Large intestine (tissue), 3 donors: ENCODE data around the gene PAK4. TPM values are rescaled to one million over a fixed set of nuclear protein-coding genes. Genes with fewer than 3 reads are reported as not detected.
"Not testable (repeated sequence)": the region's sequence is repeated elsewhere in the genome, so short reads cannot be mapped to it uniquely, and the experiment has no call there.

Source experiments
- DNase-seq, 2 donors: peaks; one replicate each; pipeline versions ENCODE4 v3.0.0 to v3.0.0-alpha.2; 2013
- H3K27ac ChIP-seq: one replicate; pipeline ENCODE4 v1.5.1; 2013; ENCODE audit warnings: low read length
- H3K27me3 ChIP-seq: 2 replicates; pipeline ENCODE4 v1.6.1; 2013; ENCODE audit warnings: low read length; ENCODE audit not compliant: control insufficient read depth, insufficient read depth
- H3K36me3 ChIP-seq: 2 replicates; pipeline ENCODE4 v1.6.1; 2013; ENCODE audit warnings: low read length; ENCODE audit not compliant: control insufficient read depth, insufficient read depth
- H3K4me1 ChIP-seq: one replicate; pipeline ENCODE4 v1.6.1; 2013; ENCODE audit warnings: low read length; ENCODE audit not compliant: control insufficient read depth, insufficient read depth
- H3K4me3 ChIP-seq: one replicate; pipeline ENCODE4 v1.5.1; 2013; ENCODE audit warnings: low read length
- H3K9me3 ChIP-seq: one replicate; pipeline ENCODE4 v1.6.1; 2013; ENCODE audit warnings: mild to moderate bottlenecking, low read depth, low read length, moderate library complexity; ENCODE audit not compliant: control insufficient read depth
- WGBS: methylation state at CpG from one replicate; pipeline ENCODE4 v1.1.5; 2013; ENCODE audit warnings: low lambda C conversion rate; ENCODE audit not compliant: insufficient coverage; 5-methylcytosine and 5-hydroxymethylcytosine counted together
- polyA plus RNA-seq: library from polyadenylated mRNA; unstranded; fragments of 120-200 nt; gene quantifications from one replicate; pipeline ENCODE4 v1.2.1, GENCODE V29; 2013

PAK4 gene
- polyA plus RNA-seq, 1 donor, result 59.6 TPM

DNA sequence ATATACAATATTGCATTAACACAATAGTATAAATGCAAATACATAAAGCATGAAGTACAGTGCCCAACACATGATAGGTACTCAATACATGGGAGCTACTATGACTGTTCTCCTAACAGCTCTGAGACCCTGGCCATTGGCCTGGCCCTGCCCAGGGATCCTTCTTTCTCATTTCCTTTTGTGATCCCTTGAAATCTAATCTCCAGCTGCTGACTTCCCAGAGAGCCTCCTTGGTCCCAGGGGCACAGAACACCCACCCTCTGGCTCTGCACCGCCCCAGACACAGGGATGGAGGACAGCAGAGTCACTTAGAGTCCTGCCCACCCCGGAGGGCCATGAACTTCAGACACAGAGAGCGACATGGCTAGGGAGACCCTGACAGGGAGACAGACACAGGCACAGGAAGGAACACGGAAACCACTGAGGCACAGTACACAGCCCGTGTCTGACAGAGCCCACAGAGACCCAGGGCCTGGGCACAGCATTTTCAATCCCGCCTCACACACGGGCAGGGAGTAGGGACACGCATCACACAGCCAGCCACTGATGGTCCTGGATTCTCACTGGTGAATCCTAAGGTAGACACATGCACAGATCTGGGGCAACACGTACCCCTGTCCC is 82.7 kb downstream of the PAK4 start:
- peaks cover 16% of the 10 kb centered on the region for H3K27me3 ChIP-seq
- no CpG with 5 or more reads among the region's 9 CpGs for WGBS
- no peak overlapping the region for H3K4me3 ChIP-seq
- H3K36me3 ChIP-seq, result no peaks in the 10 kb centered on the region
- peaks cover 13% of the 10 kb centered on the region for H3K4me1 ChIP-seq
- no peak for DNase-seq
- H3K27ac ChIP-seq, result no peak overlapping the region
- peaks cover 6% of the 10 kb centered on the region for H3K9me3 ChIP-seq

GRCh38 chr19:39209196-39209595 is 83.6 kb downstream of the PAK4 start:
- H3K4me1 ChIP-seq, result peaks cover 12% of the 10 kb centered on the region
- no peak overlapping the region for H3K4me3 ChIP-seq
- H3K36me3 ChIP-seq, result no peaks in the 10 kb centered on the region
- peaks cover 7% of the 10 kb centered on the region for H3K27me3 ChIP-seq
- no CpG with 5 or more reads among the region's 7 CpGs for WGBS
- H3K9me3 ChIP-seq, result no peaks in the 10 kb centered on the region
- H3K27ac ChIP-seq, result no peak overlapping the region
- DNase-seq, result no peak

GRCh38 chr19:39211731-39212374 is 86.3 kb downstream of the PAK4 start:
- DNase-seq, result no peak
- no peaks in the 10 kb centered on the region for H3K36me3 ChIP-seq
- peaks cover 3% of the 10 kb centered on the region for H3K9me3 ChIP-seq
- H3K27me3 ChIP-seq, result peaks cover 3% of the 10 kb centered on the region
- WGBS, result no CpG with 5 or more reads among the region's 13 CpGs
- no peak overlapping the region for H3K27ac ChIP-seq
- H3K4me1 ChIP-seq, result no peaks in the 10 kb centered on the region
- H3K4me3 ChIP-seq, result no peak overlapping the region

DNA sequence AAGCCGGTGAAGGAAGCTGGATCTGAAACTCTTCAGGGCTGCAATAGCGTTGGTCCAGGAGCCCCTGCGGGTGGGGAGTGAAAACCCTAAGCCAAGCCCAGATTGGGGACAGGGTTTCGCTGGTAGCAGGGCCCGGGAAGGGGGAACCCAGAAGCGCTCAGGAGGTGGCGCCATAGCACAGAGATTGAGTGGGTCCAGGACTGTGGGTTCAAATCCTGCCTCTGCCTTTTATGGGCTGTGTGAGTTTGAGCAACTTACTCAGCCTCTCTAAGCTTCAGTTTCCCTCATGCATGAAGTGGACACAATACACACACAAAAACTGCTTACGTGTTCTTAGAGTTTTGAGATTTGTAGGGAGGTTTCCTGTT is 86.8 kb downstream of the PAK4 start:
- no peak for DNase-seq

DNA sequence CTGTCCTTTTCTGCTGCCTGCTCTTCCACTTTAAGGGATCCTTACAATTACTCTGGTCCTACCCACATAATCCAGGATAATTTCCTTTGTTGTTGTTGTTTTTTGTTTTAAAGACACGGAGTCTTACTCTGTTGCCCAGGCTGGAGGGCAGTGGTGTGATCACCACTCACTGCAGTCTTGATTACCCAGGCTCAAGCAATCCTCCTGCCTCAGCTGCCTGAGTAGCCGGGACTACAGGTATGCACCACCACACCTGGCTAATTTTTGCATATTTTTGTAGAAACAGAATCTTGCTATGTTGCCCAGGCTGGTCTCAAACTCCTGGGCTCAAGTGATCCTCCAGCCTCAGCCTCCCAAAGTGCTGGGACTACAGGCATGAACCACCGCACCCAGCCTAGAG is 89.7 kb downstream of the PAK4 start:
- no CpG with 5 or more reads among the region's 3 CpGs for WGBS
- H3K27me3 ChIP-seq, result not testable (repeated sequence)

More for the DNA sequence above, 86.8 kb downstream of the PAK4 start:
- Histone ChIP-seq H3K27ac (no peak overlapping the region), H3K4me3 (no peak overlapping the region), H3K27me3 (peaks cover 5% of the 10 kb centered on the region), H3K36me3 (no peaks in the 10 kb centered on the region), H3K4me1 (no peaks in the 10 kb centered on the region), H3K9me3 (peaks cover 3% of the 10 kb centered on the region)
- no CpG with 5 or more reads among the region's 8 CpGs for WGBS

GRCh38 chr19:39217094-39217493 is 91.5 kb downstream of the PAK4 start:
- Histone ChIP-seq H3K36me3 (no peaks in the 10 kb centered on the region), H3K4me1 (no peaks in the 10 kb centered on the region), H3K9me3 (peaks cover 3% of the 10 kb centered on the region), H3K4me3 (no peak overlapping the region), H3K27me3 (peaks cover 7% of the 10 kb centered on the region), H3K27ac (no peak overlapping the region)
- DNase-seq, result no peak
- WGBS, result no CpG with 5 or more reads among the region's 5 CpGs

More for the DNA sequence above, 89.7 kb downstream of the PAK4 start:
- H3K4me1 ChIP-seq, H3K9me3 ChIP-seq, H3K27ac ChIP-seq, DNase-seq, H3K36me3 ChIP-seq, H3K4me3 ChIP-seq: not testable (repeated sequence)

GRCh38 chr19:39218230-39219007 is 92.8 kb downstream of the PAK4 start:
- Histone ChIP-seq H3K4me3 (no peak overlapping the region), H3K36me3 (no peaks in the 10 kb centered on the region), H3K9me3 (peaks cover 3% of the 10 kb centered on the region), H3K4me1 (no peaks in the 10 kb centered on the region), H3K27me3 (peaks cover 4% of the 10 kb centered on the region), H3K27ac (no peak overlapping the region)
- 92% methylated on average over 5 of the region's 15 CpGs for WGBS
- no peak for DNase-seq

DNA sequence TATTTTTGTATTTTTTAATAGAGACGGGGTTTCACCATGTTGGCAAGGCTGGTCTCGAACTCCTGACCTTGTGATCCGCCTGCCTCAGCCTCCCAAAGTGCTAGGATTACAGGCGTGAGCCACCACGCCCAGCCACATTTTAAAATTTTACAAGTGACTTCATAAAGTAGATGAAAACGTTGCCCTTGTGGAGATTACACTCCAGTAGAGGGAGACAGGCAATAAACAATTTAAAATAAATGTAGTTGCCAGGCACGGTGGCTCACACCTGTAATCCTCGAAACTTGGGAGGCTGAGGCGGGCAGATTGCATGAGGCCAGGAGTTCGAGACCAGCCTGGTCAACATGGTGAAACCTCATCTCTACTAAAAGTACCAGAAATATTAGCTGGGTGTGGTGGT is 93.5 kb downstream of the PAK4 start:
- DNase-seq, H3K36me3 ChIP-seq, H3K4me1 ChIP-seq, H3K27ac ChIP-seq, H3K9me3 ChIP-seq, H3K27me3 ChIP-seq, H3K4me3 ChIP-seq: not testable (repeated sequence)
- no CpG with 5 or more reads among the region's 10 CpGs for WGBS

GRCh38 chr19:39223703-39224279 is 98.2 kb downstream of the PAK4 start:
- no peak overlapping the region for H3K27ac ChIP-seq
- 0% methylated on average over 1 of the region's 4 CpGs for WGBS
- DNase-seq, result peak in 1 of 2 donors; percentile 22
- peaks cover 4% of the 10 kb centered on the region for H3K27me3 ChIP-seq
- no peaks in the 10 kb centered on the region for H3K9me3 ChIP-seq
- H3K36me3 ChIP-seq, result no peaks in the 10 kb centered on the region
- no peak overlapping the region for H3K4me3 ChIP-seq
- H3K4me1 ChIP-seq, result no peaks in the 10 kb centered on the region

GRCh38 chr19:39224910-39225309 is 99.3 kb downstream of the PAK4 start:
- H3K27me3 ChIP-seq, result peaks cover 4% of the 10 kb centered on the region
- H3K27ac ChIP-seq, result no peak overlapping the region
- no CpG with 5 or more reads among the region's 3 CpGs for WGBS
- no peak overlapping the region for H3K4me3 ChIP-seq
- H3K4me1 ChIP-seq, result no peaks in the 10 kb centered on the region
- no peaks in the 10 kb centered on the region for H3K36me3 ChIP-seq
- H3K9me3 ChIP-seq, result no peaks in the 10 kb centered on the region
- no peak for DNase-seq
